ENCODE data around the gene EFHD1.

DNA sequence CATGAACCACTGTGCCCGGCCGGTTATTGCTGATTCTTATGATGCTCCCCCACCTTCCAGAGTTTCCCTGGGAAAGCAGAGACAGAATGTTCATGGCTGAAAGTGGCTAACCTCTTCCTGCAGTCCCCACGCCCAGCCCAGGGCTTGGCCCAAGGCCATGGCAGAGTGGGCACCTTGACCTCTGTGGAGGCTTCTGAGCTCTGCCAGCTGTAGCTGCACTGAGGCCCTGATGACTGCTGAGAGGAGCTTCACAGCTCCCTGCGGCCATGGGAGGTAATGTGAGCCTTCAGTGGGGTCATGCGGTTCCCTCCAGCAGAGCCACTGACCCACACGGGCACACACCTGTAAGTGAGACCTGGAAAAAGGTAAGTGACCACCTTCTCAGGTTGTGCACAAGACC lies 13.3 kb downstream of the EFHD1 start:
- TF ChIP-seq, protein P1, sequence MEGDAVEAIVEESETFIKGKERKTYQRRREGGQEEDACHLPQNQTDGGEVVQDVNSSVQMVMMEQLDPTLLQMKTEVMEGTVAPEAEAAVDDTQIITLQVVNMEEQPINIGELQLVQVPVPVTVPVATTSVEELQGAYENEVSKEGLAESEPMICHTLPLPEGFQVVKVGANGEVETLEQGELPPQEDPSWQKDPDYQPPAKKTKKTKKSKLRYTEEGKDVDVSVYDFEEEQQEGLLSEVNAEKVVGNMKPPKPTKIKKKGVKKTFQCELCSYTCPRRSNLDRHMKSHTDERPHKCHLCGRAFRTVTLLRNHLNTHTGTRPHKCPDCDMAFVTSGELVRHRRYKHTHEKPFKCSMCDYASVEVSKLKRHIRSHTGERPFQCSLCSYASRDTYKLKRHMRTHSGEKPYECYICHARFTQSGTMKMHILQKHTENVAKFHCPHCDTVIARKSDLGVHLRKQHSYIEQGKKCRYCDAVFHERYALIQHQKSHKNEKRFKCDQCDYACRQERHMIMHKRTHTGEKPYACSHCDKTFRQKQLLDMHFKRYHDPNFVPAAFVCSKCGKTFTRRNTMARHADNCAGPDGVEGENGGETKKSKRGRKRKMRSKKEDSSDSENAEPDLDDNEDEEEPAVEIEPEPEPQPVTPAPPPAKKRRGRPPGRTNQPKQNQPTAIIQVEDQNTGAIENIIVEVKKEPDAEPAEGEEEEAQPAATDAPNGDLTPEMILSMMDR (conservative IDR thresholded peaks at IDR 0.05; ENCODE audit: low read depth in 2 of 2) = no peak
- TF ChIP-seq CREB1 (CRISPR knock-in tag; IDR thresholded peaks at IDR 0.05; ENCODE audit: low read depth) = no peak
- TF ChIP-seq EZH2 (IDR thresholded peaks at IDR 0.05; ENCODE audit: low read depth, unreplicated experiment) = no peak
- TF ChIP-seq ZNF331 (CRISPR knock-in tag; IDR thresholded peaks at IDR 0.05; ENCODE audit: low read depth) = no peak
- no peak for TF ChIP-seq EZH2phosphoT487 (IDR thresholded peaks at IDR 0.05; ENCODE audit: unreplicated experiment)
- TF ChIP-seq, protein P2, sequence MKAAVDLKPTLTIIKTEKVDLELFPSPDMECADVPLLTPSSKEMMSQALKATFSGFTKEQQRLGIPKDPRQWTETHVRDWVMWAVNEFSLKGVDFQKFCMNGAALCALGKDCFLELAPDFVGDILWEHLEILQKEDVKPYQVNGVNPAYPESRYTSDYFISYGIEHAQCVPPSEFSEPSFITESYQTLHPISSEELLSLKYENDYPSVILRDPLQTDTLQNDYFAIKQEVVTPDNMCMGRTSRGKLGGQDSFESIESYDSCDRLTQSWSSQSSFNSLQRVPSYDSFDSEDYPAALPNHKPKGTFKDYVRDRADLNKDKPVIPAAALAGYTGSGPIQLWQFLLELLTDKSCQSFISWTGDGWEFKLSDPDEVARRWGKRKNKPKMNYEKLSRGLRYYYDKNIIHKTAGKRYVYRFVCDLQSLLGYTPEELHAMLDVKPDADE (IDR thresholded peaks at IDR 0.05) = no peak
- TF ChIP-seq, protein P3, sequence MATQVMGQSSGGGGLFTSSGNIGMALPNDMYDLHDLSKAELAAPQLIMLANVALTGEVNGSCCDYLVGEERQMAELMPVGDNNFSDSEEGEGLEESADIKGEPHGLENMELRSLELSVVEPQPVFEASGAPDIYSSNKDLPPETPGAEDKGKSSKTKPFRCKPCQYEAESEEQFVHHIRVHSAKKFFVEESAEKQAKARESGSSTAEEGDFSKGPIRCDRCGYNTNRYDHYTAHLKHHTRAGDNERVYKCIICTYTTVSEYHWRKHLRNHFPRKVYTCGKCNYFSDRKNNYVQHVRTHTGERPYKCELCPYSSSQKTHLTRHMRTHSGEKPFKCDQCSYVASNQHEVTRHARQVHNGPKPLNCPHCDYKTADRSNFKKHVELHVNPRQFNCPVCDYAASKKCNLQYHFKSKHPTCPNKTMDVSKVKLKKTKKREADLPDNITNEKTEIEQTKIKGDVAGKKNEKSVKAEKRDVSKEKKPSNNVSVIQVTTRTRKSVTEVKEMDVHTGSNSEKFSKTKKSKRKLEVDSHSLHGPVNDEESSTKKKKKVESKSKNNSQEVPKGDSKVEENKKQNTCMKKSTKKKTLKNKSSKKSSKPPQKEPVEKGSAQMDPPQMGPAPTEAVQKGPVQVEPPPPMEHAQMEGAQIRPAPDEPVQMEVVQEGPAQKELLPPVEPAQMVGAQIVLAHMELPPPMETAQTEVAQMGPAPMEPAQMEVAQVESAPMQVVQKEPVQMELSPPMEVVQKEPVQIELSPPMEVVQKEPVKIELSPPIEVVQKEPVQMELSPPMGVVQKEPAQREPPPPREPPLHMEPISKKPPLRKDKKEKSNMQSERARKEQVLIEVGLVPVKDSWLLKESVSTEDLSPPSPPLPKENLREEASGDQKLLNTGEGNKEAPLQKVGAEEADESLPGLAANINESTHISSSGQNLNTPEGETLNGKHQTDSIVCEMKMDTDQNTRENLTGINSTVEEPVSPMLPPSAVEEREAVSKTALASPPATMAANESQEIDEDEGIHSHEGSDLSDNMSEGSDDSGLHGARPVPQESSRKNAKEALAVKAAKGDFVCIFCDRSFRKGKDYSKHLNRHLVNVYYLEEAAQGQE (IDR thresholded peaks at IDR 0.05; ENCODE audit: unreplicated experiment) = no peak
- no peak for TF ChIP-seq POLR2AphosphoS5 (IDR thresholded peaks at IDR 0.05; ENCODE audit: low read depth)

All from GM23338 (cell line).